ENCODE results near the gene NR5A2.

DNA sequence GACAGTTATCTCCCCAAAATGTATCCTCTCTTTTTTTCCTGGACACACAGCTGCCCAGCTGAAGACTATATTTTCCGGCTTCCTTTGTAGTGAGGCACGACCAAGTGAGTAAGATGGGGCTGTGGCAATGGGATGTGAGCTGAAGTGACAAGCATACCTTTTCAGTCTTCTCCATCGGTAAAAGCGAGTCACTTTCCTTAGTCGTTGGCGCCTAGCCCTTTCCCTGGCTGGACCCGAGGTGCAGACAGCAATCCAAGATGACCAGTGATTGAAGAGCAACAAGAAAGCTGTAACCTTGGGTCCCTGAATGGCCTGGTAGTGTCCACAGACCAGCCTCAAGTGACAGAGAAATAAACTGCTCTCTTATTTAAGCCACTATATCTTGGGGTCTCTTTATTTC is 155.2 kb downstream of the NR5A2 start:
- TF ChIP-seq, protein P1, sequence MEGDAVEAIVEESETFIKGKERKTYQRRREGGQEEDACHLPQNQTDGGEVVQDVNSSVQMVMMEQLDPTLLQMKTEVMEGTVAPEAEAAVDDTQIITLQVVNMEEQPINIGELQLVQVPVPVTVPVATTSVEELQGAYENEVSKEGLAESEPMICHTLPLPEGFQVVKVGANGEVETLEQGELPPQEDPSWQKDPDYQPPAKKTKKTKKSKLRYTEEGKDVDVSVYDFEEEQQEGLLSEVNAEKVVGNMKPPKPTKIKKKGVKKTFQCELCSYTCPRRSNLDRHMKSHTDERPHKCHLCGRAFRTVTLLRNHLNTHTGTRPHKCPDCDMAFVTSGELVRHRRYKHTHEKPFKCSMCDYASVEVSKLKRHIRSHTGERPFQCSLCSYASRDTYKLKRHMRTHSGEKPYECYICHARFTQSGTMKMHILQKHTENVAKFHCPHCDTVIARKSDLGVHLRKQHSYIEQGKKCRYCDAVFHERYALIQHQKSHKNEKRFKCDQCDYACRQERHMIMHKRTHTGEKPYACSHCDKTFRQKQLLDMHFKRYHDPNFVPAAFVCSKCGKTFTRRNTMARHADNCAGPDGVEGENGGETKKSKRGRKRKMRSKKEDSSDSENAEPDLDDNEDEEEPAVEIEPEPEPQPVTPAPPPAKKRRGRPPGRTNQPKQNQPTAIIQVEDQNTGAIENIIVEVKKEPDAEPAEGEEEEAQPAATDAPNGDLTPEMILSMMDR (IDR thresholded peaks at IDR 0.05), result no peak
- TF ChIP-seq POLR2AphosphoS5 (IDR thresholded peaks at IDR 0.05) (no peak), POLR2A (IDR thresholded peaks at IDR 0.05) (no peak), EP300 (IDR thresholded peaks at IDR 0.05) (no peak)
